ENCODE results near the gene TRPM3. TPM values are rescaled to one million over a fixed set of nuclear protein-coding genes. Genes with fewer than 3 reads are reported as not detected.
A peak's percentile ranks its signal among the peaks of the same experiment; 100 is the strongest.

The TRPM3 gene
- total and polyA plus RNA-seq, 2 experiments from 2014 or later, result 0.24 TPM; not detected in 1

DNA sequence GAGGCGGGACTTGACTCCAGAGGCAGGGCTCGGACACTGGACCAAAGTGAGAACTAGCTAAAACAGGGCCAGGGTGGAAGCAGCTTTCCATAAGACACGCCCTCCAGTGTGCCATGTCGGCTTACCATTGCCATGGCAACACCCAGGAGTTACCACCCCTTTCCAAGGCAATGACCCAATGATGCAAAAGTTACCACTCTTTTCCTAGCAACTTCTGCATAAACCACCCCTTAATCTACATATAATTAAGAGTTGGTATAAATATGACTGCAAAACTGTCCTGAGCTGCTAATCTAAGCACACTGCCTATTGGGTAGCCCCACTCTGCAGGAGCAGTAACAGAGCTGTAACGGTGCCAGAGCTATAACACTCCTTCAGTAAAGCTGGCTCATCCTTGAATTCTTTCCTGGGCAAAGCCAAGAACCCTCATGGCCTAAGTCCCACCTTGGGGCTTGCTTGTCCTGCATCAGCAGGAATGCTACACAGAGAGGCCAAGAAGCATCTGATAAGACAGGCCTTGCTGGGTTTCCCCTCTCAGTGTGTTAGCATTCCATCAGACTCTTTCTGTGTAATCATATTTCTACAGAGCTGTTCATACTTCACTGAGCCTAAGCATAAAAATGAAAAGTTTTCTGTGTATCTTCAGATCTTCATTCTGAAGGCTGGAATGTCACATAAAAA, 444.2 kb downstream of the TRPM3 start:
- DNase-seq (ENCODE audit: low read depth in 1 of 2, low spot score in 1 of 2), result peak in 1 of 2 donors; percentile 57
- no peaks in the 10 kb centered on the region for H3K36me3 ChIP-seq
- TF ChIP-seq, protein P1, sequence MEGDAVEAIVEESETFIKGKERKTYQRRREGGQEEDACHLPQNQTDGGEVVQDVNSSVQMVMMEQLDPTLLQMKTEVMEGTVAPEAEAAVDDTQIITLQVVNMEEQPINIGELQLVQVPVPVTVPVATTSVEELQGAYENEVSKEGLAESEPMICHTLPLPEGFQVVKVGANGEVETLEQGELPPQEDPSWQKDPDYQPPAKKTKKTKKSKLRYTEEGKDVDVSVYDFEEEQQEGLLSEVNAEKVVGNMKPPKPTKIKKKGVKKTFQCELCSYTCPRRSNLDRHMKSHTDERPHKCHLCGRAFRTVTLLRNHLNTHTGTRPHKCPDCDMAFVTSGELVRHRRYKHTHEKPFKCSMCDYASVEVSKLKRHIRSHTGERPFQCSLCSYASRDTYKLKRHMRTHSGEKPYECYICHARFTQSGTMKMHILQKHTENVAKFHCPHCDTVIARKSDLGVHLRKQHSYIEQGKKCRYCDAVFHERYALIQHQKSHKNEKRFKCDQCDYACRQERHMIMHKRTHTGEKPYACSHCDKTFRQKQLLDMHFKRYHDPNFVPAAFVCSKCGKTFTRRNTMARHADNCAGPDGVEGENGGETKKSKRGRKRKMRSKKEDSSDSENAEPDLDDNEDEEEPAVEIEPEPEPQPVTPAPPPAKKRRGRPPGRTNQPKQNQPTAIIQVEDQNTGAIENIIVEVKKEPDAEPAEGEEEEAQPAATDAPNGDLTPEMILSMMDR (IDR thresholded peaks at IDR 0.05; ENCODE audit: low read depth, low read length), result no peak
- no peak overlapping the region for H3K27ac ChIP-seq
- no peak overlapping the region for H3K4me3 ChIP-seq
- no peaks in the 10 kb centered on the region for H3K4me1 ChIP-seq (ENCODE audit: low read depth)
- H3K27me3 ChIP-seq, result no peaks in the 10 kb centered on the region
- no peaks in the 10 kb centered on the region for H3K9me3 ChIP-seq (ENCODE audit: low read depth)

DNA sequence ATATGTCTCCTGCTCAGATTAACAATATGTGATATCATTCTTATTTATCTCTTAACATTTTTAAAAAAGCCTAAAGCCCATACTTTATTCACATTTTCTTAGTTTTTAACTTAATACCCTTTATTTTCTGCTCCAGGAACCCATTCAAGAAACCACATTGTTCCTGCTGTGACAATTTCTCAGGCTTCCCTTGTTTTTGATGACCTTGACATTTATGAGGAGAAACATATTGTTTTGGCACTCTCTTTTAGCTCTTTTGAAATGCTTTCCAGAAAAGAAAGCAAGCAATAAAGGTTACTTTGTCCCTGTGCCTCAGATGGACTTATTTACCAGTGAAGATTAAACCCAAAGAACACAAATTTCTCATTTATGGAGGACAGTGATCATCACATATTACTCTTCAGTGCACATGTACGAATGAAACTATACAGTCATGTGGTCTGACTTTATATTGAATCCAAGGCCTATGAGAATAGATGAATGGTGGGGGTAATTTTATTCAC, 445.5 kb downstream of the TRPM3 start:
- Histone ChIP-seq H3K27ac (no peak overlapping the region), H3K4me3 (no peak overlapping the region), H3K4me1 (ENCODE audit: low read depth) (no peaks in the 10 kb centered on the region), H3K9me3 (ENCODE audit: low read depth) (no peaks in the 10 kb centered on the region), H3K27me3 (no peaks in the 10 kb centered on the region), H3K36me3 (no peaks in the 10 kb centered on the region)
- TF ChIP-seq, protein P1 (IDR thresholded peaks at IDR 0.05; ENCODE audit: low read depth, low read length), result no peak
- no peak for DNase-seq (ENCODE audit: low read depth in 1 of 2, low spot score in 1 of 2)

DNA sequence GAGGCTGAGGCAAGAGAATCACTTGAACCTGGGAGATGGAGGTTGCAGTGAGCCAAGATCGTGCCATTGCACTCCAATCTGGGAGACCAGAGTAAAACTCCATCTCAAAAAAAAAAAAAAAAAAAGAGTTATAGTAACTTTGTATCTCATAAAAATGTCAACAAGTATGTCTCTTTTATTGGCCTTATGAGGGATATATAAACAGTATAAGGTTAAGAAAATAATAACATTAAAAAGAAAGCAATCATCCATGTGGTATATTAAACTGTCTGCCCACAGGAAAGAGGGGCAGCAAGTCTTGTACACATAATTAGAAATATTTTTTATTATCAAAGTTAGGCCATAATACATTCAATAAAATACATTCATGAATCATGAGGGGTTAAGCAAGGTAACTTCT, 447.6 kb downstream of the TRPM3 start:
- Histone ChIP-seq H3K27ac (no peak overlapping the region), H3K4me3 (no peak overlapping the region), H3K36me3 (no peaks in the 10 kb centered on the region), H3K9me3 (ENCODE audit: low read depth) (no peaks in the 10 kb centered on the region), H3K4me1 (ENCODE audit: low read depth) (no peaks in the 10 kb centered on the region), H3K27me3 (no peaks in the 10 kb centered on the region)
- DNase-seq (ENCODE audit: low read depth in 1 of 2, low spot score in 1 of 2), result no peak
- TF ChIP-seq, protein P1 (IDR thresholded peaks at IDR 0.05; ENCODE audit: low read depth, low read length), result no peak

DNA sequence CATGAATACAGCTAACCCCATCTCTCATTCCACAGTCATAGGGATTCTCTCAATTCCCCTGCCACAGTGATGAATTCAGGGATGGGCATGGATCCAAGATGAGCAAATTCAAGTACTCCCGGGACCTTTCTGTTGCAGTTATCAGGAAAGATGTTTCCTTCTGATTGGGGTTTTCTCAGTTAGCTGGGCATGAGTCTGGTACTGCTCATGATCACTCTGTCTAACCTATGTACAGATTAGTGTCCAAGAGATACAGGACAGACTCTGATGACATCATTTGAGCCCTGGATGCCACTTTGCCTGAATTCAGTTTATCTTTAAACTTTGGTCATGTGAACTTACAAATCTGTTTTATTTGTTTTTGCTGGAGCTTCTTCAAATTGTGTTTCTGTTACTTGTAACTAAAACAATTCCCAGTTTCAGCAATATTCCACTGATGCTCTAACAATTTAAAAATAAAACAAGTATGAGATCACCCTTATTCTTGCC, 449.2 kb downstream of the TRPM3 start:
- Histone ChIP-seq H3K27ac (no peak overlapping the region), H3K4me3 (no peak overlapping the region), H3K27me3 (no peaks in the 10 kb centered on the region), H3K4me1 (ENCODE audit: low read depth) (no peaks in the 10 kb centered on the region), H3K9me3 (ENCODE audit: low read depth) (no peaks in the 10 kb centered on the region), H3K36me3 (no peaks in the 10 kb centered on the region)
- peak in 1 of 2 donors; percentile 50 for DNase-seq (ENCODE audit: low read depth in 1 of 2, low spot score in 1 of 2)
- TF ChIP-seq, protein P1 (IDR thresholded peaks at IDR 0.05; ENCODE audit: low read depth, low read length), result no peak

DNA sequence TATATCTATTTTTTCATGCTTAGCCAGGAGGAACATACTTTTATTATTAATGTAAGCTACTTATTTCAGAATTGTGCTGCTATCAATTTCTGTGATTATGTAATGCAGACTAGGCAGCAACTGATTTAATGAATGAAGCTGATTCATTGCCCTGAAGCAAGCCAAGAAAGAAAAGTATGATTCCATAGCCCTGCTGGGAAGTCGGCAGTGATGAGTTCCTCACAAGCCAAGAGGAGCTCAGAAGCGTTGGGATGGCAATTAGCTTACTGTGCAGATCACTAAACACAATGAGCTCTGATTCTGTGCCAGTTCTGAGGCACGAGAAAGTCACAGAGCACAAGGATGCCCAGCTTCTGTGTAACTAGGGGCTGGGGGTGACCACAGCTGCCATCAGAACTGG, 452.7 kb downstream of the TRPM3 start:
- Histone ChIP-seq H3K4me3 (no peak overlapping the region), H3K9me3 (ENCODE audit: low read depth) (no peaks in the 10 kb centered on the region), H3K27ac (no peak overlapping the region), H3K36me3 (no peaks in the 10 kb centered on the region), H3K27me3 (no peaks in the 10 kb centered on the region), H3K4me1 (ENCODE audit: low read depth) (no peaks in the 10 kb centered on the region)
- peak in 1 of 2 donors; percentile 49 for DNase-seq (ENCODE audit: low read depth in 1 of 2, low spot score in 1 of 2)
- TF ChIP-seq, protein P1 (IDR thresholded peaks at IDR 0.05; ENCODE audit: low read depth, low read length), result no peak
